Neutrophil (primary cell): Measurements from ENCODE around the gene UBE2B.
"Not testable (repeated sequence)": the region's sequence is repeated elsewhere in the genome, so short reads cannot be mapped to it uniquely, and the experiment has no call there.

Source experiments
- H3K27ac ChIP-seq: fragments of 200-600 bp; sonication (generic); 2 replicates; pipeline ENCODE4 v1.5.1; 2016; ENCODE audit warnings: mild to moderate bottlenecking, moderate library complexity
- H3K27me3 ChIP-seq: fragments of 200-600 bp; sonication (generic); 2 replicates; pipeline ENCODE4 v1.6.0; 2016; ENCODE audit warnings: mild to moderate bottlenecking
- H3K36me3 ChIP-seq: fragments of 200-600 bp; sonication (generic); 2 replicates; pipeline ENCODE4 v1.5.1; 2017
- H3K4me1 ChIP-seq, 2 experiments: fragments of 200-600 bp in 1 of 2; sonication (generic) in 1 of 2; 1 replicate in 1 of 2; 2 replicates in 1 of 2; pipeline versions ENCODE4 v1.5.1 to v1.6.1; 2013 to 2016; ENCODE audit warnings: low read depth in 1 of 2, low read length in 1 of 2, mild to moderate bottlenecking in 1 of 2, moderate library complexity in 1 of 2; ENCODE audit not compliant: control insufficient read depth in 1 of 2, insufficient read depth in 1 of 2
- H3K4me3 ChIP-seq, 2 experiments: fragments of 200-600 bp in 1 of 2; sonication (generic) in 1 of 2; 1 replicate in 1 of 2; 2 replicates in 1 of 2; pipeline ENCODE4 v1.5.1; 2013 to 2016; ENCODE audit warnings: low read depth in 1 of 2, low read length in 1 of 2, mild to moderate bottlenecking in 1 of 2, moderate library complexity in 1 of 2
- H3K9me3 ChIP-seq: fragments of 200-600 bp; sonication (generic); 2 replicates; pipeline ENCODE4 v1.5.1; 2016
- TF ChIP-seq, protein P1 (sequence below): fragments of 200-600 bp; sonication (generic); IDR thresholded peaks from 2 replicates; pipeline ENCODE4 v1.5.1; 2016; ENCODE audit warnings: antibody characterized with exemption

UBE2B gene

DNA sequence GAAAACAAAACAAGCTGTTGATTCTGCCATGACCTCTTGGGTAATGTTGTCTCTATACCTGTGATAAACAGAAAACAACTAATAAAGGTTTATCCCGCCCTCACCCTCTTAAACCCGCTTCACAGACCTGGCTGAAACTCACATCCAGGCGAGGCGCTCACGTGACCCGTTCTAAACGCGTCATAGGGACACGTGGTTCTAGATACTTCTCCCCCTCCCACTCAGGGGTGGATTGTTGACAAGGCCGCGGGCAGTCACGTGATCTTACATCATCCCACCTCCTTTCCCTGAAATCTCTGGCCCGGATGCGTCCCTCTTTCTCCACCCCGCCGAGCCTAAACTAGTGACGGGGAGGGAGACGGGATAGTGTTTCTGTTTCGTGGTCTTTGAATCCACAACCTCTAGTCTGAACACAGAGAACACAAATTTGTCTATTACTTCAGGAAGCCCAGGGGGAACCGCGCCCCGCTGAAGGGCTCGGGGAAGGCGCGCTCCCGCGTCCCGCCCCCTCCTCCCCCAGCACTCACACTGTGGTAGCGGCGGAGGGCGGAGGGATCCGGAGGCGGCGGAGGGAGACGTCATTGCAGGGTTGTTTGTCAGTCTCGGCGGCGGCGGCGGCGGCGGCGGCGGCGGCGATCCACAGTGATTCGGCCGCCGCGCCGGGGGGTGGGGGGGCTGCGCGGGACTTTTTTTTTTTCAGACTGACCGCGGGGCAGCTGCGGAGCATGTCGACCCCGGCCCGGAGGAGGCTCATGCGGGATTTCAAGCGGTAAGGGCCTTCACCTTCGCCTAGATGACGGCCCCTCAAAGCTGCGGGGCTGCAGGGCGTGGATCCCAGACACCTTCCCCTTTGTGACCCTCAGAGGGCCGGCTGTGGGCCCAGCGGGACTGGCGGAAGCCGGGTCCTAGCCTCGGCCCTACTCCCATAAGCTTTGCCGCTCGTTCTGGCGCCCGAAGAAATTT lies at the start of gene UBE2B:
Gene UBE2B (plus strand): TSS at position 699 of the 963 bp plus-strand sequence. CDS start 27 bp downstream, at position 726.
- Histone ChIP-seq H3K36me3 (peaks cover 21% of the 10 kb centered on the region), H3K4me3 (peak within 1 kb of the TSS; percentile 96 to 97), H3K27ac (peak within 1 kb of the TSS; percentile 99), H3K27me3 (peaks cover 2% of the 10 kb centered on the region), H3K4me1 (peaks cover 39 to 45% of the 10 kb centered on the region in 2 experiments), H3K9me3 (no peaks in the 10 kb centered on the region)
- TF ChIP-seq, protein P1, sequence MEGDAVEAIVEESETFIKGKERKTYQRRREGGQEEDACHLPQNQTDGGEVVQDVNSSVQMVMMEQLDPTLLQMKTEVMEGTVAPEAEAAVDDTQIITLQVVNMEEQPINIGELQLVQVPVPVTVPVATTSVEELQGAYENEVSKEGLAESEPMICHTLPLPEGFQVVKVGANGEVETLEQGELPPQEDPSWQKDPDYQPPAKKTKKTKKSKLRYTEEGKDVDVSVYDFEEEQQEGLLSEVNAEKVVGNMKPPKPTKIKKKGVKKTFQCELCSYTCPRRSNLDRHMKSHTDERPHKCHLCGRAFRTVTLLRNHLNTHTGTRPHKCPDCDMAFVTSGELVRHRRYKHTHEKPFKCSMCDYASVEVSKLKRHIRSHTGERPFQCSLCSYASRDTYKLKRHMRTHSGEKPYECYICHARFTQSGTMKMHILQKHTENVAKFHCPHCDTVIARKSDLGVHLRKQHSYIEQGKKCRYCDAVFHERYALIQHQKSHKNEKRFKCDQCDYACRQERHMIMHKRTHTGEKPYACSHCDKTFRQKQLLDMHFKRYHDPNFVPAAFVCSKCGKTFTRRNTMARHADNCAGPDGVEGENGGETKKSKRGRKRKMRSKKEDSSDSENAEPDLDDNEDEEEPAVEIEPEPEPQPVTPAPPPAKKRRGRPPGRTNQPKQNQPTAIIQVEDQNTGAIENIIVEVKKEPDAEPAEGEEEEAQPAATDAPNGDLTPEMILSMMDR, result peak; percentile 23

- Histone ChIP-seq H3K36me3 (no peaks in the 10 kb centered on the region), H3K27me3 (no peaks in the 10 kb centered on the region), H3K4me3 (no peak overlapping the region), H3K27ac (no peak overlapping the region), H3K4me1 (no peaks in the 10 kb centered on the region), H3K9me3 (no peaks in the 10 kb centered on the region)
- TF ChIP-seq, protein P1, result no peak
Observed at GRCh38 chr5:134327327-134327726, 44.0 kb upstream of the UBE2B start.

DNA sequence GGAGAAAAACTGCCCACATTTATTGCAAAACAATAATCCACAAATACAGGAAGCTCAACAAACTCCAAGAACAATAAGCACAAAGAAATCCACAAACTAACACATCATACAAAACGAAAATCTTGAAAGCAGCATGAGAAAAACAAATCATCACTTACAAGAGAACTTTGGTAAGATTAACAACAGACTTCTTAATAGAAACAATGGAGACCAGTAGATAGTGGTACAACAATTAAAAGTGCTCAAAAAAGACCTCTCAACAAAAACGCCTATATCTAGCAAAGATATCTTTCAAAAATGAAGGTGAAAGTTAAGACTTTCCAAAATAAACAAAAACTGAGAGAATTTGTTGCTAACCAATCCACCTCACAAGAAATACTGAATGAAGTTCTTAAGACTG lies 42.8 kb upstream of the UBE2B start:
- Histone ChIP-seq H3K27ac (no peak overlapping the region), H3K27me3 (no peaks in the 10 kb centered on the region), H3K4me3 (no peak overlapping the region), H3K9me3 (no peaks in the 10 kb centered on the region), H3K4me1 (no peaks in the 10 kb centered on the region), H3K36me3 (no peaks in the 10 kb centered on the region)
- TF ChIP-seq, protein P1, result no peak

GRCh38 chr5:134336833-134337232 lies 34.5 kb upstream of the UBE2B start:
- not testable (repeated sequence) for H3K4me1 ChIP-seq, H3K36me3 ChIP-seq, H3K9me3 ChIP-seq, H3K27ac ChIP-seq, H3K27me3 ChIP-seq, H3K4me3 ChIP-seq

DNA sequence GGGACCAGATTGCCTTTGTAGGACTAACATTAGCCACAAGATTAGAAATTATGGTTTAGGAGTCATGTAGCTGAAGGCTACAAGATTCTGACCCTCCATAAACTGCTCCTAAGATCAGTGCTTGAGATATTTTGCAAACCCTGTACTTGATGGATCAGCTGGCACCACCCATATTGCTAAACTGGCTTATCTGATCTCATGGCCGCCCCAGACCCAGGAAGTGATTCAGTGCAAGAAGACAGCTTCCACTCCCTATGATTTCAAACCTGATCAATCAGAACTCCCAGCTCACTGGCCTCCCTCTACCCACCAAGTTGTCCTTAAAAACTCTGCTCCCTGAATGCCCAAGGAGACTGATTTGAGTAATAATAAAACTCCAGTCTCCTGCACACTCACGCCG lies 27.9 kb upstream of the UBE2B start:
- not testable (repeated sequence) for H3K36me3 ChIP-seq, H3K9me3 ChIP-seq, H3K4me1 ChIP-seq, H3K4me3 ChIP-seq, H3K27ac ChIP-seq, H3K27me3 ChIP-seq

- H3K4me1 ChIP-seq, H3K27ac ChIP-seq, H3K4me3 ChIP-seq, H3K27me3 ChIP-seq, H3K9me3 ChIP-seq, H3K36me3 ChIP-seq: not testable (repeated sequence)
Observed at GRCh38 chr5:134345476-134345875, 25.9 kb upstream of the UBE2B start.

DNA sequence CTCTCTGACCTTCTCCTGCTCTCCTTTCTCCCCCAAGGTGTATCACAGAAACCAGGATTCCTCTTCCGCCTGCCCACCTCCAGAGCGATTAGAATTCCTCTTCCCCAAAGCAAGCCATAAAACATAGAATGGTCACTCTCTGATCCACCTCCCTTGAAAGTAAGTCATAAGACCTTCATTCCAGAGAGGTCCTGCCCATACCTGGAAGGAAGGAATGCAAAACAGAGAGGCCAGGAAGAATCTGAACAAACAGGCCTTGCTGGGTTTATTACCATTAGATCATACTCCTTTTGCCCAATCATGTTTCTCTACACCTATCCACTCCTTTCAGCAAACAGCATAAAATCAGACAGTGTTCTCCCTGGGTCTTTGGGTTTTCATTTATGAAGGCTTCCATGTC lies 25.4 kb upstream of the UBE2B start:
- Histone ChIP-seq H3K36me3 (no peaks in the 10 kb centered on the region), H3K4me3 (no peak overlapping the region), H3K4me1 (no peaks in the 10 kb centered on the region), H3K27me3 (no peaks in the 10 kb centered on the region), H3K9me3 (no peaks in the 10 kb centered on the region), H3K27ac (no peak overlapping the region)
- TF ChIP-seq, protein P1, result no peak
